PC-3 (cell line): ENCODE measurements around the gene HDAC8.
"Not testable (repeated sequence)": the region's sequence is repeated elsewhere in the genome, so short reads cannot be mapped to it uniquely, and the experiment has no call there.

Source experiments
- EZH2 ChIP-seq: fragments of 300-600 bp; sonication (generic); IDR thresholded peaks from one replicate; pipeline ENCODE4 v1.6.1; 2017; ENCODE audit warnings: antibody characterized with exemption, mild to moderate bottlenecking, low read length; ENCODE audit not compliant: unreplicated experiment
- EZH2phosphoT487 ChIP-seq: fragments of 300-600 bp; sonication (generic); IDR thresholded peaks from 2 replicates; pipeline ENCODE4 v1.6.1; 2018; ENCODE audit warnings: mild to moderate bottlenecking, antibody characterized with exemption, low read length, borderline replicate concordance
- TF ChIP-seq, protein P1 (sequence below): fragments of 300-600 bp; sonication (generic); conservative IDR thresholded peaks from 2 replicates; pipeline ENCODE4 v1.5.1; 2017; ENCODE audit warnings: antibody characterized with exemption, low read depth, mild to moderate bottlenecking, low read length

DNA sequence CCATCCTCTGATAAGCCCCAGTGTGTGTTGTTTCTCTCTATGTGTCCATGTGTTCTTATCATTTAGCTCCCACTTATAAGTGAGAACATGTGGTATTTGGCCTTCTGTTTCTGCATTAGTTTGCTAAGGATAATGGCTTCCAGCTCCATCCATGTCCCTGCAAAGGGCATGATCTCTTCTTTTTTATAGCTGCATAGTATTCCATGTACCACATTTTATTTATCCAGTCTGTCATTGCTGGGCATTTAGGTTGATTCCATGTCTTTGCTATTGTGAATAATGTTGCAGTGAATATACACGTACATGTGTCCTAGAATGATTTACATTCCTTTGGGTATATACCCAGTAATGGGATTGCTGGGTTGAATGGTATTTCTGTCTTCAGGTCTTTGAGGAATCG is 167.5 kb downstream of the HDAC8 start:
- TF ChIP-seq, protein P1, sequence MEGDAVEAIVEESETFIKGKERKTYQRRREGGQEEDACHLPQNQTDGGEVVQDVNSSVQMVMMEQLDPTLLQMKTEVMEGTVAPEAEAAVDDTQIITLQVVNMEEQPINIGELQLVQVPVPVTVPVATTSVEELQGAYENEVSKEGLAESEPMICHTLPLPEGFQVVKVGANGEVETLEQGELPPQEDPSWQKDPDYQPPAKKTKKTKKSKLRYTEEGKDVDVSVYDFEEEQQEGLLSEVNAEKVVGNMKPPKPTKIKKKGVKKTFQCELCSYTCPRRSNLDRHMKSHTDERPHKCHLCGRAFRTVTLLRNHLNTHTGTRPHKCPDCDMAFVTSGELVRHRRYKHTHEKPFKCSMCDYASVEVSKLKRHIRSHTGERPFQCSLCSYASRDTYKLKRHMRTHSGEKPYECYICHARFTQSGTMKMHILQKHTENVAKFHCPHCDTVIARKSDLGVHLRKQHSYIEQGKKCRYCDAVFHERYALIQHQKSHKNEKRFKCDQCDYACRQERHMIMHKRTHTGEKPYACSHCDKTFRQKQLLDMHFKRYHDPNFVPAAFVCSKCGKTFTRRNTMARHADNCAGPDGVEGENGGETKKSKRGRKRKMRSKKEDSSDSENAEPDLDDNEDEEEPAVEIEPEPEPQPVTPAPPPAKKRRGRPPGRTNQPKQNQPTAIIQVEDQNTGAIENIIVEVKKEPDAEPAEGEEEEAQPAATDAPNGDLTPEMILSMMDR, result not testable (repeated sequence)
- TF ChIP-seq EZH2phosphoT487, EZH2: not testable (repeated sequence)
